ENCODE measurements around the gene CHRNG.

Gene CHRNG

GRCh38 chr2:232529806-232530547 is 9.5 kb upstream of the CHRNG start:
- TF ChIP-seq, protein P1, sequence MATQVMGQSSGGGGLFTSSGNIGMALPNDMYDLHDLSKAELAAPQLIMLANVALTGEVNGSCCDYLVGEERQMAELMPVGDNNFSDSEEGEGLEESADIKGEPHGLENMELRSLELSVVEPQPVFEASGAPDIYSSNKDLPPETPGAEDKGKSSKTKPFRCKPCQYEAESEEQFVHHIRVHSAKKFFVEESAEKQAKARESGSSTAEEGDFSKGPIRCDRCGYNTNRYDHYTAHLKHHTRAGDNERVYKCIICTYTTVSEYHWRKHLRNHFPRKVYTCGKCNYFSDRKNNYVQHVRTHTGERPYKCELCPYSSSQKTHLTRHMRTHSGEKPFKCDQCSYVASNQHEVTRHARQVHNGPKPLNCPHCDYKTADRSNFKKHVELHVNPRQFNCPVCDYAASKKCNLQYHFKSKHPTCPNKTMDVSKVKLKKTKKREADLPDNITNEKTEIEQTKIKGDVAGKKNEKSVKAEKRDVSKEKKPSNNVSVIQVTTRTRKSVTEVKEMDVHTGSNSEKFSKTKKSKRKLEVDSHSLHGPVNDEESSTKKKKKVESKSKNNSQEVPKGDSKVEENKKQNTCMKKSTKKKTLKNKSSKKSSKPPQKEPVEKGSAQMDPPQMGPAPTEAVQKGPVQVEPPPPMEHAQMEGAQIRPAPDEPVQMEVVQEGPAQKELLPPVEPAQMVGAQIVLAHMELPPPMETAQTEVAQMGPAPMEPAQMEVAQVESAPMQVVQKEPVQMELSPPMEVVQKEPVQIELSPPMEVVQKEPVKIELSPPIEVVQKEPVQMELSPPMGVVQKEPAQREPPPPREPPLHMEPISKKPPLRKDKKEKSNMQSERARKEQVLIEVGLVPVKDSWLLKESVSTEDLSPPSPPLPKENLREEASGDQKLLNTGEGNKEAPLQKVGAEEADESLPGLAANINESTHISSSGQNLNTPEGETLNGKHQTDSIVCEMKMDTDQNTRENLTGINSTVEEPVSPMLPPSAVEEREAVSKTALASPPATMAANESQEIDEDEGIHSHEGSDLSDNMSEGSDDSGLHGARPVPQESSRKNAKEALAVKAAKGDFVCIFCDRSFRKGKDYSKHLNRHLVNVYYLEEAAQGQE (IDR thresholded peaks at IDR 0.05; ENCODE audit: low read depth), result no peak
- TF ChIP-seq CREB1 (IDR thresholded peaks at IDR 0.05; ENCODE audit: low read depth) (no peak), TAF1 (IDR thresholded peaks at IDR 0.05; ENCODE audit: low read depth) (no peak)

DNA sequence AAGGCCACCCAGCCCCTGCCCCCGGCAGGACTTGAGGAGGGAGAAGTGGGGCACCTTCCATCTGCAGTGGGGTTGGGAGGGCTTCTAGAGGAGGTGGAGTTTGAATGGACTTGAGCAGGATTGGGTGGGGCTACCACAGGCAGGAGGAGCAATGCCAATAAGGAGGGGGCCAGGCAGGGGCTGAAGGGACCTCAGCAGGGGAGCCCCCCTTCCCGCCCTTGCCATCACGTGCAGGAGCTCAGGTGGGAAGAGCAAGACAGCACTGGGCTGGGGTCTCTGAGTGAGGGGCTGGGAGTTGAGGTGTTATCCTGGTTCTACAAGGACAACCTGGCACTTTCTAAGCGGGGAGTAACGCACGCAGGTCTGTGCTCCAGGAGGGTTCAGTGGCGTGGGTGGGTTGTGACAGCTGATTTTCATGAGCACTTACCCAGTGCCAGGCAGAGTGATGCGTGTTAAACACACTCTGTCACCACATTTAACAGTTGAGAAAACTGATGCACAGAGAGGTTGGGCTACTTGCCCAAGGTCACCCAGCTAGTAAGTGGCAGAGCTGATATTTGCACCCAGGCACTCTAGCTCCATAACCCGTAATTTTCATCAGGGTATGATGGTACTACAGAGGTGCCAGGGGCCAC is 8.7 kb upstream of the CHRNG start:
- no peak for TF ChIP-seq TAF1 (IDR thresholded peaks at IDR 0.05; ENCODE audit: low read depth)
- no peak for TF ChIP-seq EP300 (IDR thresholded peaks at IDR 0.05; ENCODE audit: borderline replicate concordance)
- no peak for TF ChIP-seq FOXM1 (IDR thresholded peaks at IDR 0.05; ENCODE audit: borderline replicate concordance, low read depth)
- TF ChIP-seq, protein P2, sequence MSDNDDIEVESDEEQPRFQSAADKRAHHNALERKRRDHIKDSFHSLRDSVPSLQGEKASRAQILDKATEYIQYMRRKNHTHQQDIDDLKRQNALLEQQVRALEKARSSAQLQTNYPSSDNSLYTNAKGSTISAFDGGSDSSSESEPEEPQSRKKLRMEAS (IDR thresholded peaks at IDR 0.05), result no peak
- no peak for TF ChIP-seq CEBPB (IDR thresholded peaks at IDR 0.05)
- TF ChIP-seq TCF12 (IDR thresholded peaks at IDR 0.05; ENCODE audit: low read depth), result no peak
- TF ChIP-seq NFIC (IDR thresholded peaks at IDR 0.05), result no peak
- no peak for TF ChIP-seq YY1 (IDR thresholded peaks at IDR 0.05; ENCODE audit: low read depth)
- TF ChIP-seq, protein P1 (IDR thresholded peaks at IDR 0.05; ENCODE audit: low read depth), result no peak
- TF ChIP-seq CREB1 (IDR thresholded peaks at IDR 0.05; ENCODE audit: low read depth), result no peak
- TF ChIP-seq RAD21 (IDR thresholded peaks at IDR 0.05; ENCODE audit: low read depth), result no peak
- no peak for TF ChIP-seq ZBTB7A (IDR thresholded peaks at IDR 0.05; ENCODE audit: low read depth)
- TF ChIP-seq TEAD4 (IDR thresholded peaks at IDR 0.05), result no peak
- TF ChIP-seq, protein P3, sequence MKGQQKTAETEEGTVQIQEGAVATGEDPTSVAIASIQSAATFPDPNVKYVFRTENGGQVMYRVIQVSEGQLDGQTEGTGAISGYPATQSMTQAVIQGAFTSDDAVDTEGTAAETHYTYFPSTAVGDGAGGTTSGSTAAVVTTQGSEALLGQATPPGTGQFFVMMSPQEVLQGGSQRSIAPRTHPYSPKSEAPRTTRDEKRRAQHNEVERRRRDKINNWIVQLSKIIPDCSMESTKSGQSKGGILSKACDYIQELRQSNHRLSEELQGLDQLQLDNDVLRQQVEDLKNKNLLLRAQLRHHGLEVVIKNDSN (IDR thresholded peaks at IDR 0.05), result no peak

DNA sequence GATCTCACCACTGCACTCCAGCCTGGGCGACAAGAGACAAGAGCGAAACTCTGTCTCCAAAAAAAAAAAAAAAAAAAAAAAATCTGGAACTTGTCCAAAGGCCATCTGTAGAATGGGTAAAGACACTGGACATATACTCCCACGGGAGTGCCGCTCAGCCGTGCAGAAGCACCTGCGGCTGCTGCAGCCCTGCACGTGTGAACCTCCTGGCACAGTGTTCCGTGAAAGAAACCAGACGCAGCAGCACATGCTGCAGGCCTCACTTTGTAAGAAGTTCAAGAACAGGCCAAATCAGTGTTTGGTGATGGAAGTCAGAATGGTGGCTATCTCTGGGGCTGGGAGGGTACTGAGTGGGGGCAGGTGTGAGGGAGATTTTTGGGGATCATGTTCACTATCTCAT is 7.1 kb upstream of the CHRNG start:
- TF ChIP-seq RAD21 (IDR thresholded peaks at IDR 0.05; ENCODE audit: low read depth) (no peak), EP300 (IDR thresholded peaks at IDR 0.05; ENCODE audit: borderline replicate concordance) (no peak), TAF1 (IDR thresholded peaks at IDR 0.05; ENCODE audit: low read depth) (no peak)
- TF ChIP-seq, protein P3 (IDR thresholded peaks at IDR 0.05), result no peak
- TF ChIP-seq, protein P1 (IDR thresholded peaks at IDR 0.05; ENCODE audit: low read depth), result no peak

DNA sequence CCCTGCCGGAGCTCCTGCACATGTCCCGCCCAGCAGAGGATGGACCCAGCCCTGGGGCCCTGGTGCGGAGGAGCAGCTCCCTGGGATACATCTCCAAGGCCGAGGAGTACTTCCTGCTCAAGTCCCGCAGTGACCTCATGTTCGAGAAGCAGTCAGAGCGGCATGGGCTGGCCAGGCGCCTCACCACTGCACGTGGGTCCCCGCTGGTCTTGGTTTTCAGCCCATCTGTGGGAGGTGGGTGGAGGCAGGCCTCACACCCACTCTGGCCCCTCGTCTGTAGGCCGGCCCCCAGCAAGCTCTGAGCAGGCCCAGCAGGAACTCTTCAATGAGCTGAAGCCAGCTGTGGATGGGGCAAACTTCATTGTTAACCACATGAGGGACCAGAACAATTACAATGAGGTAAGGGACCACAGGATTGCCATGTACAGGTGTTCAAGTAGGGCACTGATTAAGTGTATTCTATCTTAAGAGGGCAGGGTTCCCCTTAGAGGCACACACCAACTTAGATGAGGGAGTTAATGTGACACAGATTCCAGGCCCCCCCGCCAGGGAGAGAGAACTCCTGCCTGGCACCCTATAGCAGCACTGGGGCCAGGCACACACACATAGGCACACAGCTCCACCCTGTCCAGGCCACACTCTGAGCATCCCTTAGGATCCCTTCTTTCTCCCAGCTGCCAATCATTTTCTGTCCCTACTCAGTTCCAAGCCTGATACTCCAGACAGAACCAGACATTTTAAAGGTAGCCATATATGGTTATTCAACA is 5.4 kb upstream of the CHRNG start:
- TF ChIP-seq YY1 (IDR thresholded peaks at IDR 0.05; ENCODE audit: low read depth) (no peak), EP300 (IDR thresholded peaks at IDR 0.05; ENCODE audit: borderline replicate concordance) (no peak), TAF1 (IDR thresholded peaks at IDR 0.05; ENCODE audit: low read depth) (no peak), TEAD4 (IDR thresholded peaks at IDR 0.05) (no peak), CREB1 (IDR thresholded peaks at IDR 0.05; ENCODE audit: low read depth) (no peak), NFIC (IDR thresholded peaks at IDR 0.05) (no peak), CEBPB (IDR thresholded peaks at IDR 0.05) (no peak), ZBTB7A (IDR thresholded peaks at IDR 0.05; ENCODE audit: low read depth) (no peak), RAD21 (IDR thresholded peaks at IDR 0.05; ENCODE audit: low read depth) (no peak), FOXM1 (IDR thresholded peaks at IDR 0.05; ENCODE audit: borderline replicate concordance, low read depth) (no peak), EGR1 (IDR thresholded peaks at IDR 0.05) (no peak), TCF12 (IDR thresholded peaks at IDR 0.05; ENCODE audit: low read depth) (no peak)
- TF ChIP-seq, protein P3 (IDR thresholded peaks at IDR 0.05), result no peak
- TF ChIP-seq, protein P2 (IDR thresholded peaks at IDR 0.05), result no peak
- TF ChIP-seq, protein P1 (IDR thresholded peaks at IDR 0.05; ENCODE audit: low read depth), result no peak
